ENCODE results near the gene NEK11.

The NEK11 gene

DNA sequence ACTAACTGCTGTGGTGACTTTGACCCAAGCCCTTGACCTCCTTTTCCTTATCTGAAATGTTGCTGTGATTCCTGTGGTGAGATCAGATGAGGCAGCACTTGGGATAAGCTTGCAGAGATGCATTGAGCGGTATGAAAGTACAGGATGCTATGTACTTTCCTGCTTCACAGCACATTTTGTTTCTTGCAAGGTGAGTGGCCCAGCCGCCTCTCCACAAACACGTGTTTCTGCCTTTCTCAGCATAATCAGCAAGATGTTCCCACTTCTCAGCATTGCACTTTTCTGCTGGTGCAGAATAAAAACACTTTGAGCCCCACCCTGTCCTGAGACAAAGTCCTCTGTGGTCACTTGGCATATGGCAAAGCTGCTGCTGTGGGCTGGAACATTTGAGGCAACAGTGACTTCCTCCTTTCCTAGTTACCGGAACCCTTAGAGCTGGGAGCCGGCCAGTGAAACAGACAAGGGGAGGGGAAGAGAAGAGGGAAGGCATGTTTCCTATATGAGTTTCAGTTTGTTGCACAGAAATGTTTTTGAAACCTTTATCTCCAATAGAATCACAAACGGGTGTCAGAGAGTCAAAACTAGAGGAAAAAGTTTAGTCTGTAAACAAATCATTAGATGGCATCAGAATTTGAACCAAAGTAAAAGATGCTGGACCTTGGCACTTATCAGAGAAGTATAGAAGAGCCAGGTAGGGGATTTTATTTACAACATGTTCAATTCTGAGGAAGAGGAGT is 359.9 kb downstream of the NEK11 start:
- Histone ChIP-seq H3K27me3 (ENCODE audit: control insufficient read depth, insufficient read depth, low read length) (no peaks in the 10 kb centered on the region), H3K27ac (ENCODE audit: low read depth, low read length) (no peak overlapping the region), H3K4me3 (ENCODE audit: low read depth, low read length) (no peak overlapping the region), H3K9me3 (ENCODE audit: control insufficient read depth, insufficient read depth, low read length) (no peaks in the 10 kb centered on the region), H3K4me1 (ENCODE audit: control insufficient read depth, insufficient read depth, low read length) (no peaks in the 10 kb centered on the region), H3K9ac (ENCODE audit: low read depth, low read length) (no peak overlapping the region), H3K36me3 (ENCODE audit: control insufficient read depth, insufficient read depth, low read length) (peaks cover 25% of the 10 kb centered on the region)

DNA sequence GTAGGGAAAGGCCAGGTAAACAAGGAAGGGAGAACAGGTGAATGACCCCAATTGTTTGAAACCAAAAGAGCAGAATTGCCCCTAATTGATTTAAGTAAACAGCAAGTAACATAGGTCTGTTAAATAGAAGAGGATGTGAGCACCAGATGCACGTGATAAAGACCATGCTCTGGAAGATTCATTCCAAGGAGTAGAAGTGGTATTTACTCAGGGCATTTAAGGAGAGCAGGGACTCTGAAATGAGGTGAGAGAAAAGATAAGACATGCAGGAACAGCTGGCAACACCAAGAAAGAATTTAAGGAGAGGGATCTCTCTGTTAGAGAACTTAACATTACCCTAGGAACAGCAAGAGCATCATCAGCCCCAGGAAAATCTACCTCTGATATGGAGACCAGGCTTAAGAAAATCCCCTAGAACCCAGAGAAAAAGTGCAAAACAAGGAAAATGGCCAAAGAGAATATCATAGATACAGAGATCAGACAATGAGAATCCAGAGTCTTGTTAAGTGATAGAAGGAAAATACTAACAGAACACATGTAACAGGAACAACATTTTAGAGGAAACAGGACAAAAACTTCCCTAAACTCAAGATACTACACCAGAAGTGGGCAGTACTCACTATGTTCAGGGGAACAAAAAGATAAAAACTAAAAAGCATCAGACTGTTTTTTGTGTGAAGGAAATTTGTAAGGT is 361.3 kb downstream of the NEK11 start:
- H3K4me1 ChIP-seq (ENCODE audit: control insufficient read depth, insufficient read depth, low read length): no peaks in the 10 kb centered on the region
- no peaks in the 10 kb centered on the region for H3K9me3 ChIP-seq (ENCODE audit: control insufficient read depth, insufficient read depth, low read length)
- H3K9ac ChIP-seq (ENCODE audit: low read depth, low read length): no peak overlapping the region
- H3K27me3 ChIP-seq (ENCODE audit: control insufficient read depth, insufficient read depth, low read length): no peaks in the 10 kb centered on the region
- no peak overlapping the region for H3K27ac ChIP-seq (ENCODE audit: low read depth, low read length)
- no peak overlapping the region for H3K4me3 ChIP-seq (ENCODE audit: low read depth, low read length)
- peaks cover 25% of the 10 kb centered on the region for H3K36me3 ChIP-seq (ENCODE audit: control insufficient read depth, insufficient read depth, low read length)

DNA sequence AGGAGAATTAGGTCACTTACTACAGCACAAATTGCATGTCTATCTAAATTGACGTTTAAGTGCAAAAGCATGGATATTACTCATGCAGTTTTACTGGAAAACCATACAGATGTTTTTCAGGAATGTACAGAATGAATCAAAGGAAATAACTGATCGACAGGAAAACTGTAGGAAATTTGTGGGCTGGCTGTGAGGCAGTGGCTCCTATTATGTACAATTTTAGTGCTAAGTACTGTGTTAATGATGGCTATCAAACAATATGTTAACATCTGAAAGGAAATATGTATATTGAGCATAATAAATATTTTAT is 361.8 kb downstream of the NEK11 start:
- no peaks in the 10 kb centered on the region for H3K27me3 ChIP-seq (ENCODE audit: control insufficient read depth, insufficient read depth, low read length)
- H3K27ac ChIP-seq (ENCODE audit: low read depth, low read length): no peak overlapping the region
- H3K9ac ChIP-seq (ENCODE audit: low read depth, low read length): no peak overlapping the region
- H3K36me3 ChIP-seq (ENCODE audit: control insufficient read depth, insufficient read depth, low read length): peaks cover 21% of the 10 kb centered on the region
- H3K9me3 ChIP-seq (ENCODE audit: control insufficient read depth, insufficient read depth, low read length): no peaks in the 10 kb centered on the region
- no peak overlapping the region for H3K4me3 ChIP-seq (ENCODE audit: low read depth, low read length)
- no peaks in the 10 kb centered on the region for H3K4me1 ChIP-seq (ENCODE audit: control insufficient read depth, insufficient read depth, low read length)

DNA sequence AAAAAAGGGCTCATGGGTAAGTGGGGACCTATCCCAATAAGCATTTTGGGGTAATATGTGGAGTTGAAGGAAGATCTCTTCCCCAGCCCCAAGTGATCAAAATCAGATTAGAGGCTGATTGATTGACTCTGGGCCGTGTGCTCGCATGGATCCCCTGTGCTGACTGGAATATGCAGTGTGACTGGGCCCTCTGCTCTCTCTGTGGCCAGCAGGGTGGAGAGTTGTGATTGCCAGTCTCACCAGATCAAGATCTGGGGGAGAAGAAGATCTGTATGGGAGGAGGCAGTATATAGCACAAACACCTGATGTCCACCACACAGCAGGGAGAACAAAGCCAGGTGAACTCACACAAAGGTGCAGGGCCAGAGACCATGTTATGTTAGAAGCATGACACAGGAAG is 363.7 kb downstream of the NEK11 start:
- Histone ChIP-seq H3K9ac (ENCODE audit: low read depth, low read length) (no peak overlapping the region), H3K4me1 (ENCODE audit: control insufficient read depth, insufficient read depth, low read length) (no peaks in the 10 kb centered on the region), H3K27ac (ENCODE audit: low read depth, low read length) (no peak overlapping the region), H3K4me3 (ENCODE audit: low read depth, low read length) (no peak overlapping the region), H3K36me3 (ENCODE audit: control insufficient read depth, insufficient read depth, low read length) (peaks cover 11% of the 10 kb centered on the region), H3K27me3 (ENCODE audit: control insufficient read depth, insufficient read depth, low read length) (no peaks in the 10 kb centered on the region), H3K9me3 (ENCODE audit: control insufficient read depth, insufficient read depth, low read length) (no peaks in the 10 kb centered on the region)

DNA sequence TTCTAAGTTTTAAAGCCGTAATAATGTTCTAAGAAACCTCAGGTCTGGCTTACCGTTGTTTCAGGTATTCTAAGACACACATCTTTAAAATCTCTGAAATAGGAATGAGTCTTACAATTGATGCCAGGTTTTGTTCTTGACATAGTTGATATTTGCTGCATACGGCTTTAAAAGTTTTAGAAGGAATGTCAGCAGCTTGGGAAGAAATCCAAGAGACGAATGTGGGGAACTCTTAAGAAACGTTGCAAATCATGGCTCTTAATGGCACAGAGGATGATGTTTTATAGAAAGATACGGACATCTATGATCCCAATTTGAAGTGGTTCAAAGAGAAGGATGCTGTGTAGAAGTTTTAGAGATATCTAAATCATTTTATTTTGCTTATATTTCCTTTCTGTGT is 366.4 kb downstream of the NEK11 start:
- Histone ChIP-seq H3K27me3 (ENCODE audit: control insufficient read depth, insufficient read depth, low read length) (no peaks in the 10 kb centered on the region), H3K27ac (ENCODE audit: low read depth, low read length) (no peak overlapping the region), H3K36me3 (ENCODE audit: control insufficient read depth, insufficient read depth, low read length) (no peaks in the 10 kb centered on the region), H3K4me3 (ENCODE audit: low read depth, low read length) (no peak overlapping the region), H3K4me1 (ENCODE audit: control insufficient read depth, insufficient read depth, low read length) (no peaks in the 10 kb centered on the region), H3K9ac (ENCODE audit: low read depth, low read length) (no peak overlapping the region), H3K9me3 (ENCODE audit: control insufficient read depth, insufficient read depth, low read length) (no peaks in the 10 kb centered on the region)

DNA sequence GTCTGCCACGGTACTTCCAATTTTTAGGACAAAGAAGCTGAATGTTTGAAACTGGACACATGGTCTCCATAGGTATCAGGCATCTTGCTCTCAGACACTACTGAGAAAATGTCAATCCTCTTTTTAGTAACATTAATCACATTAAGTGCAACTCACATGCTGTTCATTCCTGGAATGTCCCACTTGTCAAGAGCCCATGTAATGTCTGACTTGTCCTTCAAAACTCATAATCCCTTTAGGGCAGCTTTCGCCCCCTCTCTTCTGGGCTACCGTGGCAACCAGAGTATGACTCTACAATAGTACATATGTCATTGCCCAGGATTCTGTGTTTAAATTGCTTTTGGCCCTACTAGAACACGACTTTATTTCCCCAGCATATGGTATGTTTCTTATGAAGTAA is 367.2 kb downstream of the NEK11 start:
- Histone ChIP-seq H3K27me3 (ENCODE audit: control insufficient read depth, insufficient read depth, low read length) (no peaks in the 10 kb centered on the region), H3K36me3 (ENCODE audit: control insufficient read depth, insufficient read depth, low read length) (no peaks in the 10 kb centered on the region), H3K9ac (ENCODE audit: low read depth, low read length) (no peak overlapping the region), H3K27ac (ENCODE audit: low read depth, low read length) (no peak overlapping the region), H3K4me1 (ENCODE audit: control insufficient read depth, insufficient read depth, low read length) (no peaks in the 10 kb centered on the region), H3K4me3 (ENCODE audit: low read depth, low read length) (no peak overlapping the region), H3K9me3 (ENCODE audit: control insufficient read depth, insufficient read depth, low read length) (no peaks in the 10 kb centered on the region)

DNA sequence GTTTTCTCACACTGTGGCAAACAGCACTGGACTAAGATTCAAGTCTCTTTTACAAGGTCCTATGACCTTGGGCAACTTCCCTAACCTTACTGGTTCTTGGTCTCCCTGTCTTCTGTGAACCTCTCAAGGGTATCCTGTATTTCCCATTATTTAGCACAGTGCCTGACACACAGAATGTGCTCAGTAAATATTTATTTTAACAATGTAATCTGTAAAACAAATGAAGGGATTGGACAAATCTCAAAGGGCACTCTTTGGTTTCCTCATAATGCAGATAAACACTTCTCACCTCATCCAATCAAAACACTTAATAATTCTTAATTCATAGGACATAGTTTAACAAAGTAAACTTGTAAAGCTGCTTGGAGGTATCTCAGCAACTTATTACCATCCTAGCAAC is 367.7 kb downstream of the NEK11 start:
- Histone ChIP-seq H3K9me3 (ENCODE audit: control insufficient read depth, insufficient read depth, low read length) (no peaks in the 10 kb centered on the region), H3K4me3 (ENCODE audit: low read depth, low read length) (no peak overlapping the region), H3K27me3 (ENCODE audit: control insufficient read depth, insufficient read depth, low read length) (no peaks in the 10 kb centered on the region), H3K27ac (ENCODE audit: low read depth, low read length) (no peak overlapping the region), H3K9ac (ENCODE audit: low read depth, low read length) (no peak overlapping the region), H3K36me3 (ENCODE audit: control insufficient read depth, insufficient read depth, low read length) (no peaks in the 10 kb centered on the region), H3K4me1 (ENCODE audit: control insufficient read depth, insufficient read depth, low read length) (no peaks in the 10 kb centered on the region)

DNA sequence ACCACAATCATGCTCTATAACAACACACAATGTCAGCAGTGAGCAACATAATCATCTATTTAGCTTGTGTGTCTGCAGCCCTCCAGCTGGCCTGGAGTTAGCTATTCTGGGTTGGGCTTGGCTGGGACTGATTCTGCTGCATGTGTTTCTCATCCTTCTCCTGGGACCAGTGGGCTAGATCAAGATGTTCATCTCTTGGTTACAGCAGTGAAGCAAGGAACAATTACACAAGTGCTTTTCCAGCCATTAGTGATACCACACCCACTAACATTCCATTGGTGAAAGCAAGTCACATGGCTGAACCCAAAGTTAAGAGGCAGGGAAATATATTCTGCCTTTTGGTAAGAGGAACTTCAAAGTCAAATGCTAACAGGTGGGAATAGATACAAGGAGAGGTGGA is 369.5 kb downstream of the NEK11 start:
- no peaks in the 10 kb centered on the region for H3K36me3 ChIP-seq (ENCODE audit: control insufficient read depth, insufficient read depth, low read length)
- no peak overlapping the region for H3K4me3 ChIP-seq (ENCODE audit: low read depth, low read length)
- H3K4me1 ChIP-seq (ENCODE audit: control insufficient read depth, insufficient read depth, low read length): no peaks in the 10 kb centered on the region
- no peaks in the 10 kb centered on the region for H3K27me3 ChIP-seq (ENCODE audit: control insufficient read depth, insufficient read depth, low read length)
- no peak overlapping the region for H3K27ac ChIP-seq (ENCODE audit: low read depth, low read length)
- no peak overlapping the region for H3K9ac ChIP-seq (ENCODE audit: low read depth, low read length)
- H3K9me3 ChIP-seq (ENCODE audit: control insufficient read depth, insufficient read depth, low read length): no peaks in the 10 kb centered on the region

DNA sequence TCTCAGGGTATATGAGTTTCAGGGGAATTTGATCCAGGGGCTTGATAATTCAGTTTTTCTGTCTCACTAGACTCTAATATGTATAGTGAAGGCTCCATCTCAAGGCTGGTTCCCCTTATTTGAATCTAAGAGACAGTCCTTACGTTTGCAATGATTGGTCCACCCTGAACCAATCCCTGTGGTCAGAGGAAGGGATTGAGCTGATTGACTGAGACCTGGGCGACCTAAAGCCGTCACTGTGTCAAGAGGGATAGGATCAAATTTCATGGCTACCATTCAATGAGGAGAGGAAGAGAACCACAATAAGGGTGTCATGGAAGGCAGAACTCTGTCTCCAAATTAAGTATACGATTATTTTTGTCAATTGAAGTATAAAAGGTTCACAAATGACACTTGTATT is 371.2 kb downstream of the NEK11 start:
- no peaks in the 10 kb centered on the region for H3K4me1 ChIP-seq (ENCODE audit: control insufficient read depth, insufficient read depth, low read length)
- no peaks in the 10 kb centered on the region for H3K27me3 ChIP-seq (ENCODE audit: control insufficient read depth, insufficient read depth, low read length)
- H3K9me3 ChIP-seq (ENCODE audit: control insufficient read depth, insufficient read depth, low read length): no peaks in the 10 kb centered on the region
- H3K27ac ChIP-seq (ENCODE audit: low read depth, low read length): no peak overlapping the region
- H3K36me3 ChIP-seq (ENCODE audit: control insufficient read depth, insufficient read depth, low read length): no peaks in the 10 kb centered on the region
- H3K4me3 ChIP-seq (ENCODE audit: low read depth, low read length): no peak overlapping the region
- no peak overlapping the region for H3K9ac ChIP-seq (ENCODE audit: low read depth, low read length)

Data from HUES48 (cell line).